ENCODE results near the gene EVC2.
"Not testable (repeated sequence)": the region's sequence is repeated elsewhere in the genome, so short reads cannot be mapped to it uniquely, and the experiment has no call there.

EVC2 gene

GRCh38 chr4:5742388-5742787, 34.0 kb upstream of the EVC2 start:
- DNase-seq (ENCODE audit: low spot score): no peak

DNA sequence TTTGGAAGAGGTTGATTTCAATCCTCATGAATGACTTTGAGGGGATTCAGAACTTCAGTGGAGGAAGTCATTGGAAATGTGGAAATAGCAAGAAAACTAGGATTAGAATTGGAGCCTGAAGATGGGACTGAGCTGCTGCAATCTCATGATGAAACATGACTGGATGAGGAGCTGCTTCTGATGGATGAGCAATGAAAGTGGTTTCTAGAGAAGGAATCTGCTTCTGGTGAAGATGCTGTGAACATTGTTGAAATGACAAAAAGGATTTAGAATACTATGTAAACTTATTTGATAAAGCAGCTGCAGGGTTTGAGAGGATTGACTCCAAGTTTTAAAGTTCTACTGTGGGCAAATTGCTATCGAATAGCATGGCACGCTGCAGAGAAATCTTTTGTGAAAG, 29.7 kb upstream of the EVC2 start:
- no peak for DNase-seq (ENCODE audit: low spot score)

GRCh38 chr4:5735463-5735862, 27.1 kb upstream of the EVC2 start:
- no peak for DNase-seq (ENCODE audit: low spot score)

- no peak for DNase-seq (ENCODE audit: low spot score)
Observed at GRCh38 chr4:5734853-5735252, 26.5 kb upstream of the EVC2 start.

- DNase-seq (ENCODE audit: low spot score): no peak
Observed at GRCh38 chr4:5732158-5732557, 23.8 kb upstream of the EVC2 start.

GRCh38 chr4:5730993-5731990, 22.9 kb upstream of the EVC2 start:
- no peak for DNase-seq (ENCODE audit: low spot score)

DNA sequence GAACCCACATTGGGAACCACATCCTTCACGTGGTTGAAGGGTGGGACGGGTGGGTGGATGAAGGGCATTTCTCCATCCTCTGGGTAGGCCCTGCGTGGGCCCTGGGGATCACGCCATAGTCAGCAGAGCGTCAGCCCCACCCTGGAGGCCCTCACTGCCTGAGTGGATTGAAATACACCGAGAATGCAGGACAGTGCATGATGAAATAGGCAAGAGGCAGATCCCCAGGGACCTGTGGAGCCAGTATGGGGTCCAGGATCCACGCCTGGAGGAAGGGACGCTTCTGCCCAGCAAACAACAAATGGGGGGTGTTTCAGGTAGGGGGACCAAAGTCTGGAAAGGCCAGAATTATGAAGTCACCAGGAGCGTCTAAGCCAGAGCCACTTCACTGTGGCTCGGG, 22.1 kb upstream of the EVC2 start:
- DNase-seq (ENCODE audit: low spot score): no peak

DNA sequence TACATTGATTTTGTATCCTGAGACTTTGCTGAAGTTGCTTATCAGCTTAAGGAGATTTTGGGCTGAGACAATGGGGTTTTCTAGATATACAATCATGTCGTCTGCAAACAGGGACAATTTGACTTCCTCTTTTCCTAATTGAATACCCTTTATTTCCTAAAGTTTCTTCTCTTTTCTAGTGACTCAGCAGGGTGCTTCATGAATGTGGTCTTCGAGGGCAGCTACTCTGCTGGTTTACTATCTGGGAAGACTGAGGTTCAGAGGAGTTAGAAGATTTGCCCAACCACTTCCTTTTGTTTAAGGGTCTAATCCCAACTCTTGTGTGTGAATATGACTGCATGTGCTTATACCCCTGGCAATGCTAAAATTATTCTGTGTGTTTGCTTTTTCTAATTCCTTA, 20.1 kb upstream of the EVC2 start:
- DNase-seq (ENCODE audit: low spot score): not testable (repeated sequence)

DNA sequence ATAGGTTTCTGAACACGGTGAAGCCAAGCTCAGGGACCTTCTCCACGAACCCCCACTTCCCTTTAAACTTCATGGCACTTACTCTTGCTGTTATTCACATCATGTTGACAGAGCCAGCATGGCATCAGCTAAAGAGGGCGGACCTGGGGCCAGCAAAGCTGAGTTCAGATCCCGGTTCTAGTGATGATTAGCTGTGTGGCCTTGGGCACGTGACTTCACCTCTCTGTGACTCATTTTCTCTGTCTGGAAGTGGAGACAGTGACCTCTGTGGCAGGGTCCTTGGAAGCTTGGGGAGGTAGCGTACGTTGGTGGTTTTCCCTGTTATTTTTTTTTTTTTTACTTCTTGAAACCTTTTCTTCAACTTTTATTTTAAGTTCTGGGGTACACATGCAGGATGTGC, 16.0 kb upstream of the EVC2 start:
- DNase-seq (ENCODE audit: low spot score): no peak

GRCh38 chr4:5722328-5722727, 14.0 kb upstream of the EVC2 start:
- DNase-seq (ENCODE audit: low spot score): no peak

DNA sequence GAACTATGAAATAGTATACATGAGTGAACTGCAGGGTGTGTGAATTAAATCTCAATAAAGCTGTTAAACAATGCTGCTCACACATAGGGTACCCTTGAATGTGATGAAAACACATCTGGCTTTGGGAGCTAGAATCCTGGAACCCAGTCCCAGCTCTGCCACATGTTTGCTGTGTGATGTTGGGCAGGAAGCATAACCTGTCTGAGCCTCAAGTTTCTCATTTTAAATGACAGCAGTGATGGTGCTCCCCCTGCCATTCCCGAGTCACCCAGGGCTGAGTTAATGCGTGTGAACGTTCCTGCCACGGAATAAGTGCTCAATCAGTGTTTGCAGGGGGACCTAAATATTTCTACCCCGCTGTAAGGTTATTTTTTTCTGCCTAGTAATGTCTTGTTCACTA, 13.6 kb upstream of the EVC2 start:
- DNase-seq (ENCODE audit: low spot score): no peak

DNA sequence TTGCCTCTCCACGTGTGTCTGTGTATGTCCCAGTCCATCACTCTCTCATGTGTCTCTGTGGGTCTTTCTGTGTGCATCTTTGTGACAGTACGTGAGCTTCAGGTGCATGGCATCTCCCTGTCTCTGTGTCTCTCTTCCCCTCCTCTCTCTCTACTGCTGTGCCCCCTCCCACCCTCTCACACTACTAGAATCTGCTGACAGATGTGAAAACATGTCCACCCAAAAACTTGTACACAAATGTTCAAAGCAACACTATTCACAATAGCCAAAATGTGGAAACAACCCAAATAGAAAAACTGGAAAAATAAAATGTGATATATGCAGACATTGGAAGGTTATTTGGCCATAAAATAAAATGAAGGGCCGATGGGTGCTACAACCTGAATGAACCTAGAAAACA, 12.6 kb upstream of the EVC2 start:
- DNase-seq (ENCODE audit: low spot score): no peak

DNA sequence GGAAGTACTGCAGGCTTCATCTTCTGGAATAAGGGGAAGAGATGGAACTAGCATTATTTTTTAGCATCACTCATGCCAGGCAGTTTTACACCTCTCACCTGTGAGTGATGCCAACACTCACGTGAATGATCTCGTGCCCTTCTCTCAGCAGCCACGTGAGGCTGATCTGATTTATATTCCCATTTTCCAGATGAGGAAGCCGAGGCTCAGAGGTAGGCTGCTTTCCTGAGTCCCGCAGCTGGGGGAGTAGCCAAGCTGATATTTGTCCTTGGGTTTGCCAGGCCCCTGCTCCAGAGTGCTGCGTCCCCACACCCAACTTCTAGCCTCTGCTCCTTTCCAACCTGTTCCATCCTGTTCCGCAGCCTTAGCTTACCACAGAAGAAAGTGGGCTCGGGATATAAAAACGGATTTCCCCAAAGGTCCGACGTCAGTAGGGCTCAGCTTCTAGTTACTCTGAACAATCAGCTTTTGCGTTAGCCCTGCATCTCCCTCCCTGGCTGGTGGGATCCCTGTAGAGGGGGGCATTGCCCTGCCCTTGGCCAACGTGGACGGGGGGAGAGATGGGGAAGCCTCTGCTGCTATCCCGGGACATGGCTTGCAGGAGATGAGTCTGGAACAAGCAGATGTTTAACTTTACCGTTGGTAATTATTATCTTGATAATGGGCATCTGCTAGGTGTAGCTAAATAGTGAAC, 11.9 kb upstream of the EVC2 start:
- no peak for DNase-seq (ENCODE audit: low spot score)

GRCh38 chr4:5719350-5720055, 11.1 kb upstream of the EVC2 start:
- DNase-seq (ENCODE audit: low spot score): no peak

- no peak for DNase-seq (ENCODE audit: low spot score)
Observed at GRCh38 chr4:5718411-5718810, 10.1 kb upstream of the EVC2 start.

DNA sequence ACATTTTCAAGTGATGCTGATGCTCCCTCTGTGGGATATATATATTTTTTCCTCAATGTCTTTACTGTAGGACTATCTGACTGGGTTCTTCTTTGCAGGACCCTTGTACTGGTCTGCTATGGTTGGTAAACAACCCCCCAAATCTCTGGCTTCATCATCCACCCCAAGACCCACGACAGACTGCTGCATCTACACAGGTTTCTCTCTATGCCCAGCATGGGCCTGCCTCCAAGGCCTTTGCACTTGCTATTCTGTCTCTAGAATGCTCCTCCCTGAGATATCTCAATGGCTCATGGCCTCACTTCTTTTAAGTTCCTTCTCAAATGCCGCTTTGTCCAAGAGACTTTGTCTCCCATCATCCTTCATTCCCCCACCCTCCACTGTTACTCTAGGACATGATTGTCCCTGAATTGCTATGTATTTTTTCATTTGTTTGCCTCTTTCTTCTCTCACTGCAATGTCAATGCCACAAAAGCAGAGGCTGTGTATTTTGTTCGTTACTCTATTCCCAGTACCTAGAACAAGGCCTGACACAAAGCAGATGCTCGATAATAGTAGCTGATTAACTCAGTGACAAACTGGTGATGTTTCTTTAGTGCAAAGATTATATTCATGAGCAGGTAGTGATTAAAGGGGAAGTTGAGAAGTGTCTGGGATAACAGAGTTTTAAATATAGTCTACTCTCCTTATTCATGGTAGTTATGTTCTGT, 9.2 kb upstream of the EVC2 start:
- no peak for DNase-seq (ENCODE audit: low spot score)

DNA sequence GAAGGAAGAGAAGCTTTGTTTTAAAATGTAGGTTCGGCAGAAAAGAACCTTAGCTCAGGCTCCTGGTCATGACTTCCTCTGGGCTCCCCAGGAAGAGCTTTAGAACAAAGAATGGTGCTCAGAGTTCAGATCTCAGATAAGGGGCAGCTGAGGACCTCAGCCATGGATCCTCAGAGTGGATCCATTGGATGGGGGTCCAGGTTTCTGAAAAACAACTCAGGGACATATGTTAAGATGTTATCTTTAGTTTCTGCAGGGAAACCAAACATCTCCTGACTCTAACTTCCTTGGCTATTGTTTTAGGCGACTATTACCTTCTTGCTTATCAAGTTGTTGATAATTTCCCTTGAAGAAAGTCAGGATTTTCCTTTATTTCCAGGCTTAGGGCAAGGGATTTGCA, 8.0 kb upstream of the EVC2 start:
- no peak for DNase-seq (ENCODE audit: low spot score)

GRCh38 chr4:5715357-5715756, 7.0 kb upstream of the EVC2 start:
- DNase-seq (ENCODE audit: low spot score): no peak

DNA sequence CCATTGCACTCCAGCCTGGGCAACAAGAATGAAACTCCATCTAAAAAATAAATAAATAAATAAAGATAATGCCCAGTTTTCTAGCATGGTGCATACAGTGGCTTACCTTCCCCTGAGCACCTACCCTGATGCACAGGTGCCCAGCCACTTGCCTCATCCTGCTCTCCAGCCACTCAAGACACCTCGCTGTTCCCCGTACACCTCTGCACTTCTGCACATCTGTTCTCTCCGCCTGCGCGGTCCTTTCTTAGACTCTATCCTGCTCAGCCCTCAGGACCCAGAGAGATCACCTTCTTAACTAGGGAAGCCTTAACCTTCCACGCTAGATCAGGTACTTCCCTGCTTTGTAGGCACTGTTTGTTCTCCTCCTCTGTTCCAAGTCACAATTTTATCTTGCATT, 5.5 kb upstream of the EVC2 start:
- no peak for DNase-seq (ENCODE audit: low spot score)

DNA sequence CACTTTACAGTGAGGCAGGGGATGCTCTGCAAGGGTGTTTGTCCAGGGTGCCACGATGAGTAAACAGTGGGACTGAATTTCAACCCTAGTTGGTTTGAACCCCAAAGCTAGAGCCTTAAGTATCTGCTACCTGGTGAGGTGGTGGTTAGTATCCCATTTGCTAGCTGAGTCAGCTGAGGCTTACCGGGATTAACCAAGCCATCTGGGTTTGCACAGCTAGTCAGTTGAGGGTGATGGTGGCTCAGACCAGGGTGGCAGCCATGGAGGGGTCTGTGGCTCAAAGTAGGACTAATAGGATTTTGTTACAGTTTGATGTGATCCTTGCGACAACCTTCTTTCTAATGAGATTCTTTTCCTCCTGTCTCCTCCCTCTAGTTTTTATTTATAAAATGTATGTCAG, 4.6 kb upstream of the EVC2 start:
- DNase-seq (ENCODE audit: low spot score): no peak

- DNase-seq (ENCODE audit: low spot score): no peak
Observed at GRCh38 chr4:5712517-5712916, 4.2 kb upstream of the EVC2 start.

Measured in CD4-positive, alpha-beta T cell treated with Interleukin-2 at 100 ng/mL for 4 hours (primary cell).